ENCODE measurements around the gene ITCH. TPM values are rescaled to one million over a fixed set of nuclear protein-coding genes. Genes with fewer than 3 reads are reported as not detected.
"Not testable (repeated sequence)": the region's sequence is repeated elsewhere in the genome, so short reads cannot be mapped to it uniquely, and the experiment has no call there.

Gene ITCH
- polyA plus RNA-seq, 1 donor: 33.3 TPM

DNA sequence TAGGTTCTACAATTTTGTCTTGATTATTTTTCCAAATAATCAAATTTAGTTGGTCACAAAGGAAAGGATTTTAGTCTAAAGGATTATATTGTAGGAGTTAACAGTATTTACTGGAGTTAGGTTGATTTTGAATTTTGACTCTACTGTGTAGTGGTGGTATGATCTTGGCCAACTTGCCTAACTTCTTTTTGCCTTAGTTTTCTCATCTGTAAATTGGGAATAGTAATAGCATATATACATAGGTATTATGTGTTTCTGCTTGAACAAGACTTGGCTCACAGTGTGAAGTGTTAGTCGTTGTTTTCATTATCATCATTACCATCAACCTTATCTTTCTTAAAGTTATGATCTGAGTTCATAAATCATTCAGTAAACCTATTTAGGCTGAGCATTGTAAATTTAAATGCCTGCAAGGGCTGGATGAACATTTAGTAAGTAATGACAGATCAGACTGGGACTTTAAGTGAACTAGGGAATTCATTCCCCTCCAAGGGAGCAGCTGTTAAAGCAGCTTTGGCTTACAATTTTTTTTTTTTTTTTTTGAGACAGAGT is 11.2 kb downstream of the ITCH start:
- H3K4me3 ChIP-seq (ENCODE audit: low read length): no peak overlapping the region
- DNase-seq: no peak
- H3K27me3 ChIP-seq (ENCODE audit: control insufficient read depth, insufficient read depth, low read length): no peaks in the 10 kb centered on the region
- no peak overlapping the region for H3K27ac ChIP-seq (ENCODE audit: low read length)
- no peaks in the 10 kb centered on the region for H3K9me3 ChIP-seq (ENCODE audit: control insufficient read depth, low read depth, low read length)
- WGBS (ENCODE audit: insufficient coverage, low lambda C conversion rate): no CpG with 5 or more reads among the region's 1 CpG
- peaks cover 8% of the 10 kb centered on the region for H3K4me1 ChIP-seq (ENCODE audit: control insufficient read depth, insufficient read depth, low read length)
- H3K36me3 ChIP-seq (ENCODE audit: control insufficient read depth, insufficient read depth, low read length): peaks cover 29% of the 10 kb centered on the region

GRCh38 chr20:34375977-34376430 is 12.9 kb downstream of the ITCH start:
- Histone ChIP-seq H3K4me3 (ENCODE audit: low read length) (no peak overlapping the region), H3K9me3 (ENCODE audit: control insufficient read depth, low read depth, low read length) (no peaks in the 10 kb centered on the region), H3K4me1 (ENCODE audit: control insufficient read depth, insufficient read depth, low read length) (peaks cover 8% of the 10 kb centered on the region), H3K36me3 (ENCODE audit: control insufficient read depth, insufficient read depth, low read length) (peaks cover 18% of the 10 kb centered on the region), H3K27me3 (ENCODE audit: control insufficient read depth, insufficient read depth, low read length) (no peaks in the 10 kb centered on the region), H3K27ac (ENCODE audit: low read length) (peak overlapping the region; percentile 42)
- WGBS (ENCODE audit: insufficient coverage, low lambda C conversion rate): no CpG with 5 or more reads among the region's 5 CpGs
- DNase-seq: peak; percentile 77 to 89

DNA sequence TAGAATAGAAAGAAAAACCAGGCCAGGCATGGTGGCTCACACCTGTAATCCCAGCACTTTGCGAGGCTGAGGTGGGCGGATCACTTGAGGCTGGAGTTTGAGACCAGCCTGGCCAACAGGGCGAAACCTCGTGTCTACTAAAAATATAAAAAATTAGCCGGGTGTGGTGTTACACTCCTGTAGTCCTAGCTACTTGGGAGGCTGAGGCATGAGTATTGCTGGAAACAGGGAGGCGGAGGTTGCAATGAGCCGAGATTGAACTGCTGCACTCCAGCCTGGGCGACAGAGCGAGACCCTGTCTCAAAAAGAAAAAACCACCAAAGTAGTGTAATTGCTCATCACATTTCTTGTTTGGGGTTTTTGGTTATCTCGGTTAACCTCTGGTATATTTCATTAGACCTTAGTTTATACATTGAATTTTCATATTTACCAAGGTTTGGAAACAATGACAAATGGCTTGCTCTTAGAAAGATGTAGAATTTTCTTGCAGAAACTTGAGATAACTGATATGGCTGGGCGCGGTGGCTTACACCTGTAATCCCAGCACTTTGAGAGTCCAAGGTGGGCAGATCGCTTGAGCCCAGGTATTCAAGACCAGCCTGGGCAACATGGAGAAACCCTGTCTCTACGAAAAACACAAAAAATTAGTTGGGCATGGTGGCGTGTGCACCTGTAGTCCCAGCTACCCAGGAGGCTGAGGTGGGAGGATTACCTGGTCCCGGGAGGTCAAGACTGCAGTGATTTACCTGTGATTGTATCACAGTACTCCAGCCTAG is 14.2 kb downstream of the ITCH start:
- DNase-seq: no peak
- H3K4me1 ChIP-seq (ENCODE audit: control insufficient read depth, insufficient read depth, low read length): peaks cover 8% of the 10 kb centered on the region
- peaks cover 17% of the 10 kb centered on the region for H3K36me3 ChIP-seq (ENCODE audit: control insufficient read depth, insufficient read depth, low read length)
- H3K27ac ChIP-seq (ENCODE audit: low read length): no peak overlapping the region
- H3K9me3 ChIP-seq (ENCODE audit: control insufficient read depth, low read depth, low read length): no peaks in the 10 kb centered on the region
- WGBS (ENCODE audit: insufficient coverage, low lambda C conversion rate): no CpG with 5 or more reads among the region's 16 CpGs
- H3K4me3 ChIP-seq (ENCODE audit: low read length): no peak overlapping the region
- H3K27me3 ChIP-seq (ENCODE audit: control insufficient read depth, insufficient read depth, low read length): no peaks in the 10 kb centered on the region

DNA sequence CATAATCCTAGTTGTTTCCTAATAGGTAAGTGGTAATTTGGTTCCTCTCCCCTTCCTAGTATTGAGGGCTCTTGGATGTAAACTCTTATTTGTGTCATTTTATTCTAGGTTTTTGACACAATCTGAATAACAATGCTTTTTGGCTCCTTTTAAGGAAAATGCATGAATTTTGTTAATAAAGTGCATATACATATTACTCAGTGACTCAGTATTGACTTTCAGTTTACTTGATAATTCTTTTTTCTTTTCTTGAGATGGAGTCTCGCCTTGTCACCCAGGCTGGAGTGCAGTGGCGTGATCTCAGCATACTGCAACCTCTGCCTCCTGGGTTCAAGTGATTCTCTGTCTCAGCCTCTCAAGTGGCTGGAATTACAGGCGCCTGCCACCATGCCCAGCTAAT is 19.1 kb downstream of the ITCH start:
- H3K27ac ChIP-seq (ENCODE audit: low read length): no peak overlapping the region
- peaks cover 20% of the 10 kb centered on the region for H3K4me1 ChIP-seq (ENCODE audit: control insufficient read depth, insufficient read depth, low read length)
- no peaks in the 10 kb centered on the region for H3K9me3 ChIP-seq (ENCODE audit: control insufficient read depth, low read depth, low read length)
- no peak for DNase-seq
- peaks cover 10% of the 10 kb centered on the region for H3K36me3 ChIP-seq (ENCODE audit: control insufficient read depth, insufficient read depth, low read length)
- H3K4me3 ChIP-seq (ENCODE audit: low read length): no peak overlapping the region
- H3K27me3 ChIP-seq (ENCODE audit: control insufficient read depth, insufficient read depth, low read length): no peaks in the 10 kb centered on the region
- 100% methylated on average over 1 of the region's 3 CpGs for WGBS (ENCODE audit: insufficient coverage, low lambda C conversion rate)

GRCh38 chr20:34382877-34383455 is 19.9 kb downstream of the ITCH start:
- WGBS (ENCODE audit: insufficient coverage, low lambda C conversion rate): 100% methylated on average over 2 of the region's 14 CpGs
- DNase-seq; H3K9me3 ChIP-seq (ENCODE audit: control insufficient read depth, low read depth, low read length); H3K36me3 ChIP-seq (ENCODE audit: control insufficient read depth, insufficient read depth, low read length); H3K27me3 ChIP-seq (ENCODE audit: control insufficient read depth, insufficient read depth, low read length); H3K4me3 ChIP-seq (ENCODE audit: low read length); H3K27ac ChIP-seq (ENCODE audit: low read length): not testable (repeated sequence)
- H3K4me1 ChIP-seq (ENCODE audit: control insufficient read depth, insufficient read depth, low read length): peaks cover 20% of the 10 kb centered on the region

- DNase-seq: no peak
- Histone ChIP-seq H3K36me3 (ENCODE audit: control insufficient read depth, insufficient read depth, low read length) (peaks cover 6% of the 10 kb centered on the region), H3K4me1 (ENCODE audit: control insufficient read depth, insufficient read depth, low read length) (peaks cover 20% of the 10 kb centered on the region), H3K27ac (ENCODE audit: low read length) (peak overlapping the region; percentile 56), H3K27me3 (ENCODE audit: control insufficient read depth, insufficient read depth, low read length) (no peaks in the 10 kb centered on the region), H3K9me3 (ENCODE audit: control insufficient read depth, low read depth, low read length) (no peaks in the 10 kb centered on the region), H3K4me3 (ENCODE audit: low read length) (no peak overlapping the region)
- WGBS (ENCODE audit: insufficient coverage, low lambda C conversion rate): no CpG with 5 or more reads among the region's 1 CpG
These were observed 22.4 kb downstream of the ITCH start for GRCh38 chr20:34385464-34385863.

- Histone ChIP-seq H3K4me3 (ENCODE audit: low read length) (no peak overlapping the region), H3K9me3 (ENCODE audit: control insufficient read depth, low read depth, low read length) (no peaks in the 10 kb centered on the region), H3K36me3 (ENCODE audit: control insufficient read depth, insufficient read depth, low read length) (peaks cover 5% of the 10 kb centered on the region), H3K4me1 (ENCODE audit: control insufficient read depth, insufficient read depth, low read length) (peaks cover 20% of the 10 kb centered on the region), H3K27ac (ENCODE audit: low read length) (no peak overlapping the region), H3K27me3 (ENCODE audit: control insufficient read depth, insufficient read depth, low read length) (no peaks in the 10 kb centered on the region)
- DNase-seq: no peak
- WGBS (ENCODE audit: insufficient coverage, low lambda C conversion rate): no CpG with 5 or more reads among the region's 3 CpGs
These were observed 24.9 kb downstream of the ITCH start for GRCh38 chr20:34388000-34388399.

DNA sequence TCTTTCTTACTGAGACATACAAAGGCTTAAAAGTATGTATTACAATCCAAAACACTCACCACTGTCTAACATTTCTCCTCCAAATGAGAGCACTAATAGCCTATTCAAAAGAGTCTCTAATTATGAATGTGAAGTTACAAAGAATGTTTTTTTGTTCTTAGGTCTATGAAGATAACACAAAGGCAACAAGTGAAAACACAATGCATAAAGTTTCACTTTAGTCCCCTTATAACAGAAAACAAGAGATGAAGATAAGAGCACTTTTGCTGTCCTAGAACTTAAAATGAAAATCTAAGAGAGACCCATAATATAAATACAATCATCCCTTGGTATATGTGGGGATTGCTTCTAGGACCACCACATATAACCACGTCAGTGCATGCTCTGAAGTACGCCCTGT is 25.6 kb downstream of the ITCH start:
- Histone ChIP-seq H3K36me3 (ENCODE audit: control insufficient read depth, insufficient read depth, low read length) (peaks cover 9% of the 10 kb centered on the region), H3K9me3 (ENCODE audit: control insufficient read depth, low read depth, low read length) (no peaks in the 10 kb centered on the region), H3K4me3 (ENCODE audit: low read length) (no peak overlapping the region), H3K27ac (ENCODE audit: low read length) (no peak overlapping the region), H3K27me3 (ENCODE audit: control insufficient read depth, insufficient read depth, low read length) (no peaks in the 10 kb centered on the region), H3K4me1 (ENCODE audit: control insufficient read depth, insufficient read depth, low read length) (peaks cover 20% of the 10 kb centered on the region)
- WGBS (ENCODE audit: insufficient coverage, low lambda C conversion rate): no CpG with 5 or more reads among the region's 2 CpGs
- no peak for DNase-seq

DNA sequence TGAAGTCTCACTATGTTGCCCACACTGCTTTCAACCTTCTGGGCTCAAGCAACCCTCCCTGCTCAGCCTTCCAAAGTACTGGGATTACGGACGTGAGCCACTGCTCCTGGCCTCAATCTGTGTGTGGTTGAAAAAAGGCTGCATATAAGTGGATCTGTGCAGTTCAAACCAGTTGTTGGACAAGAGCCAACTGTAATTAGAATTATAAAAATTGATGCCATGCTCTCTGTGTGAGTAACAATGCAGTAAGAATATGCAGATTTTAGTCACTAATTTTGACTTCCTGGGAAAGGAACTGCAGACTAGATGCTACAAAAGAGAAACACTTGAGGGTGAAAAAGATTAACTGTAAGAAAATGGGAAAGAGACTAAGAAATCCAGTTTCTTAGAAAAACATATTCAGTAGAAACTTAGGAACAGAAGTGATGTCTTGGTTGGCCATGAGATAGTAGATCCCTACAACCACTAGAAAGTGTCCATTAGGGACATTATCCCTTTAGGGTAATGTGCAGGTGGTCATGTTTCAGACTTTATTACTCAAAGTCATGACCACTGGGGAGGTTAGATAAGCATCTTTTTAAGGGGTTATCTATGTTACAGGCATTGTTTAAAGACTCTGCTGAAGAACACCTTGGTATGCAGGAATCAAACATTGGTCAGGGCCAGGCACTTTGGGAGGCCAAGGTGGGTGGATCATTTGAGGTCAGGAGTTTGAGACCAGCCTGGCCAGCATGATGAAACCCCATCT is 26.3 kb downstream of the ITCH start:
- no peak overlapping the region for H3K27ac ChIP-seq (ENCODE audit: low read length)
- H3K36me3 ChIP-seq (ENCODE audit: control insufficient read depth, insufficient read depth, low read length): peaks cover 14% of the 10 kb centered on the region
- H3K4me3 ChIP-seq (ENCODE audit: low read length): no peak overlapping the region
- no peaks in the 10 kb centered on the region for H3K9me3 ChIP-seq (ENCODE audit: control insufficient read depth, low read depth, low read length)
- H3K27me3 ChIP-seq (ENCODE audit: control insufficient read depth, insufficient read depth, low read length): no peaks in the 10 kb centered on the region
- no peak for DNase-seq
- peaks cover 20% of the 10 kb centered on the region for H3K4me1 ChIP-seq (ENCODE audit: control insufficient read depth, insufficient read depth, low read length)
- no CpG with 5 or more reads among the region's 2 CpGs for WGBS (ENCODE audit: insufficient coverage, low lambda C conversion rate)

GRCh38 chr20:34389954-34390555 is 27.0 kb downstream of the ITCH start:
- peaks cover 18% of the 10 kb centered on the region for H3K4me1 ChIP-seq (ENCODE audit: control insufficient read depth, insufficient read depth, low read length)
- DNase-seq: no peak
- H3K4me3 ChIP-seq (ENCODE audit: low read length): no peak overlapping the region
- no peak overlapping the region for H3K27ac ChIP-seq (ENCODE audit: low read length)
- H3K27me3 ChIP-seq (ENCODE audit: control insufficient read depth, insufficient read depth, low read length): no peaks in the 10 kb centered on the region
- no peaks in the 10 kb centered on the region for H3K9me3 ChIP-seq (ENCODE audit: control insufficient read depth, low read depth, low read length)
- no CpG with 5 or more reads among the region's 3 CpGs for WGBS (ENCODE audit: insufficient coverage, low lambda C conversion rate)
- H3K36me3 ChIP-seq (ENCODE audit: control insufficient read depth, insufficient read depth, low read length): peaks cover 19% of the 10 kb centered on the region
